Uterus (tissue), 4 donors: ENCODE measurements around the gene PTPRQ. TPM values are rescaled to one million over a fixed set of nuclear protein-coding genes. Genes with fewer than 3 reads are reported as not detected.

ENCODE experiments used
- DNase-seq, 2 donors: peaks; one replicate each; pipeline ENCODE4 v3.0.0-alpha.2; 2019 to 2020
- H3K27ac ChIP-seq, 2 donors: fragments of 200-600 bp; sonication (generic); 1 replicate in 1 of 2; 2 replicates in 1 of 2; pipeline ENCODE4 v1.5.1; 2016 to 2018
- H3K27me3 ChIP-seq, 2 donors: fragments of 200-600 bp; sonication (generic); one replicate each; pipeline ENCODE4 v1.5.1; 2018 to 2019; ENCODE audit warnings: control low read depth in 1 of 2
- H3K36me3 ChIP-seq, 2 donors: fragments of 200-600 bp; sonication (generic); one replicate each; pipeline ENCODE4 v1.5.1; 2019; ENCODE audit warnings: control low read depth in 1 of 2
- H3K4me1 ChIP-seq, 2 donors: fragments of 200-600 bp; sonication (generic); one replicate each; pipeline ENCODE4 v1.5.1; 2018 to 2019; ENCODE audit warnings: control low read depth in 1 of 2
- H3K4me3 ChIP-seq, 2 donors: fragments of 200-600 bp; sonication (generic); 1 replicate in 1 of 2; 2 replicates in 1 of 2; pipeline ENCODE4 v1.5.1; 2018 to 2019; ENCODE audit warnings: mild to moderate bottlenecking in 1 of 2
- H3K9me3 ChIP-seq, 2 donors: fragments of 200-600 bp; sonication (generic); one replicate each; pipeline ENCODE4 v1.5.1; 2019; ENCODE audit warnings: control low read depth in 1 of 2
- POLR2A ChIP-seq, 2 donors: fragments of 450-650 bp; IDR thresholded peaks; one replicate each; pipeline ENCODE4 v1.6.1; 2016; ENCODE audit warnings: antibody characterized with exemption in 2 of 2, mild to moderate bottlenecking in 1 of 2, moderate library complexity in 1 of 2
- intact Hi-C: fragments of 100-400 bp; cut with DNase I; formaldehyde crosslinking; loops from one replicate; pipeline ENCODE4 v1.15.1; 2023; ENCODE audit warnings: low total_unique reads
- total RNA-seq, 4 donors: library from RNA; depleted of rRNA in 3 of 4; stranded (reverse); fragments of >200 nt in 3 of 4; gene quantifications; one replicate each; pipeline versions ENCODE4 v1.1.0 to v1.2.4, GENCODE V29; 2014 to 2023
- TF ChIP-seq, protein P1 (sequence below), 4 experiments: fragments of 200-600 bp in 2 of 4; fragments of 450-650 bp in 2 of 4; sonication (generic) in 2 of 4; IDR thresholded peaks; one replicate each; pipeline ENCODE4 v1.5.1; 2016 to 2019; ENCODE audit warnings: antibody characterized with exemption in 4 of 4, mild to moderate bottlenecking in 2 of 4, moderate library complexity in 1 of 4
- donor health status: DM: yes; HTN: yes; CAD: no.

PTPRQ gene
- total RNA-seq, 4 donors from 2014 or later = 0.29 to 1.3 (median 1.0) TPM; not detected in 1

DNA sequence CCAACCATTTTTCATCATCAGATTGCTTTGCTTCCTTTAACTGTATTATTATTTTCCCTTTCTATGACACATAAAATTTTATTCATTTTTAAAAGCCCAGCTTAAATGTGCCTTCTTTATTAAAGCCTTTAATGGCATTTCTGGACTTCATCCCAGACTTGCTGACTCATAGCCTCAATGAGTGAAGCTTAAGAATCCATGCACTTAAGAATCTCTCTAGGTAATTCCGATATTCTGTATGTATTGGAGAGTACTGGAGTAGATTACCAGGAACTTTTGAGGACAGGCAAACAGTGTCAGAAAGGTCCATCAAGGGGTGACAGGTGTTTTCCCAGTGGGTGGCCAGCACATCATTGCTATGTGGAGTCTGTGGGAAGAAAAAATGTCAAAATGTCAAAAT lies 107.9 kb downstream of the PTPRQ start:
- DNase-seq = peak in 1 of 2 donors; percentile 16
- intact Hi-C loops = no loop called here
- Histone ChIP-seq H3K4me1 (no peaks in the 10 kb centered on the region), H3K9me3 (no peaks in the 10 kb centered on the region), H3K27me3 (no peaks in the 10 kb centered on the region), H3K4me3 (no peak overlapping the region), H3K27ac (no peak overlapping the region), H3K36me3 (no peaks in the 10 kb centered on the region)
- TF ChIP-seq, protein P1, sequence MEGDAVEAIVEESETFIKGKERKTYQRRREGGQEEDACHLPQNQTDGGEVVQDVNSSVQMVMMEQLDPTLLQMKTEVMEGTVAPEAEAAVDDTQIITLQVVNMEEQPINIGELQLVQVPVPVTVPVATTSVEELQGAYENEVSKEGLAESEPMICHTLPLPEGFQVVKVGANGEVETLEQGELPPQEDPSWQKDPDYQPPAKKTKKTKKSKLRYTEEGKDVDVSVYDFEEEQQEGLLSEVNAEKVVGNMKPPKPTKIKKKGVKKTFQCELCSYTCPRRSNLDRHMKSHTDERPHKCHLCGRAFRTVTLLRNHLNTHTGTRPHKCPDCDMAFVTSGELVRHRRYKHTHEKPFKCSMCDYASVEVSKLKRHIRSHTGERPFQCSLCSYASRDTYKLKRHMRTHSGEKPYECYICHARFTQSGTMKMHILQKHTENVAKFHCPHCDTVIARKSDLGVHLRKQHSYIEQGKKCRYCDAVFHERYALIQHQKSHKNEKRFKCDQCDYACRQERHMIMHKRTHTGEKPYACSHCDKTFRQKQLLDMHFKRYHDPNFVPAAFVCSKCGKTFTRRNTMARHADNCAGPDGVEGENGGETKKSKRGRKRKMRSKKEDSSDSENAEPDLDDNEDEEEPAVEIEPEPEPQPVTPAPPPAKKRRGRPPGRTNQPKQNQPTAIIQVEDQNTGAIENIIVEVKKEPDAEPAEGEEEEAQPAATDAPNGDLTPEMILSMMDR (IDR thresholded peaks at IDR 0.05) = no peak
- TF ChIP-seq POLR2A (IDR thresholded peaks at IDR 0.05) = no peak

DNA sequence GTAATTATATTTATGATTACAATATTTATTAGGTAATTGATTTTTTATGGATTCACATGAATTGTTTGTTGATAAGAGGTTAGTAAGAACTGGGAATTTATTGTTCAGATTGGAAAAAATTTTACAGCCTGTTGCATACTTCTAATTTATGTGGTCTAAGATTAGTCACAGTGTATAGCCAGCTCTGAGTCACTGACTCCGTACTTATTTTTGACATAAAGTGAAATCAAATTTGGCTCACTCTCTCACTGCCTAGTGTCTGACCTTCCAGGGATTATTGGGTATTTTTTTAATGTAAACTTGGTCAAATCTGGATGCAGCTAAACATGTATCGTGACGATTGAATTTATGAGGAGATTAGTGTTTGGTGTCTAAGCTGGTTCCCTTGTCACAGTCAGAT lies 109.3 kb downstream of the PTPRQ start:
- no peak for TF ChIP-seq POLR2A (IDR thresholded peaks at IDR 0.05)
- TF ChIP-seq, protein P1 (IDR thresholded peaks at IDR 0.05) = no peak

DNA sequence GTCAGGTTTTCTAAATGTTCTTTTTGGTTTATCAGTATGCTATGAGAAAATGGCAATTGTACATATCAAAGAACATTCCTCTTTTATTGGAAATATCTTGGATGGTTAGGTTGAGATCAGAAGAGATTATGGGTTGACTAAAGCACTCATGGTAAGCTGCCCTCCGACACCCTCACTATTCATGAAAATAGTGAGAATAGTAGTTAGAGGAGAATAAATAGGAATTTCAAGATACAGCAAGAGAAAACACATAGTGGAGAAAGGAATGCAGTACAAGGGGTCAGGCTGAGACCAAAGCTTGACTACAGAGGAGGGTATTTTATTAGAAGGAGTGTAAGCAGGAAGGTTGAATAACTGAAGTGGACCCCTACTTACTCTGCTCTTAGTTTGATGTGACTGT lies 112.5 kb downstream of the PTPRQ start:
- intact Hi-C loops = no loop called here
- DNase-seq = no peak
- H3K9me3 ChIP-seq = no peaks in the 10 kb centered on the region
- no peak overlapping the region for H3K4me3 ChIP-seq
- H3K4me1 ChIP-seq = no peaks in the 10 kb centered on the region
- no peak overlapping the region for H3K27ac ChIP-seq
- no peaks in the 10 kb centered on the region for H3K27me3 ChIP-seq
- TF ChIP-seq, protein P1 (IDR thresholded peaks at IDR 0.05) = no peak
- H3K36me3 ChIP-seq = no peaks in the 10 kb centered on the region

More for the DNA sequence above, 109.3 kb downstream of the PTPRQ start:
- Histone ChIP-seq H3K4me3 (no peak overlapping the region), H3K27ac (no peak overlapping the region), H3K27me3 (no peaks in the 10 kb centered on the region), H3K9me3 (no peaks in the 10 kb centered on the region), H3K36me3 (no peaks in the 10 kb centered on the region), H3K4me1 (no peaks in the 10 kb centered on the region)
- intact Hi-C loops = no loop called here
- DNase-seq = no peak

DNA sequence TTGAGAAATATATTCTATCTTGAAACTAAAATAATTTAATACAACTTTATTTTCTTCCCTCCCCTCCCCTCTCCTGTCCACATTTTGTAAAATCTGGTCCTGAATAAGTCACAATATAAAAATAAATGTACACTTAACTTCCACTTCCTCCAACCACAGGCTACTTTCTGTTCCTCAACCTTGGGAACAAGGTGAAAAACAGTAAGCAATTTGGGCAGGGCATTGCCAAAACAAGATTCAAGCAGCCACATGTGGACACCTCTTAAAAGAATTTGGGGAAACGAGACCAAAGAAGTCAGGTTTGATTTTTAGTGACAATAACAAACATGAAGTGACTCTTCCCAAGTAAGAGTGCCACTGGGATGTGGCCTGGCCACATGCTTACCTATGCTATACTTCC lies 115.7 kb downstream of the PTPRQ start:
- H3K27me3 ChIP-seq = no peaks in the 10 kb centered on the region
- no peaks in the 10 kb centered on the region for H3K9me3 ChIP-seq
- TF ChIP-seq POLR2A (IDR thresholded peaks at IDR 0.05) = no peak
- TF ChIP-seq, protein P1 (IDR thresholded peaks at IDR 0.05) = no peak
- H3K27ac ChIP-seq = no peak overlapping the region
- no peaks in the 10 kb centered on the region for H3K36me3 ChIP-seq
- no peak for DNase-seq
- no peaks in the 10 kb centered on the region for H3K4me1 ChIP-seq
- intact Hi-C loops = no loop called here
- no peak overlapping the region for H3K4me3 ChIP-seq

DNA sequence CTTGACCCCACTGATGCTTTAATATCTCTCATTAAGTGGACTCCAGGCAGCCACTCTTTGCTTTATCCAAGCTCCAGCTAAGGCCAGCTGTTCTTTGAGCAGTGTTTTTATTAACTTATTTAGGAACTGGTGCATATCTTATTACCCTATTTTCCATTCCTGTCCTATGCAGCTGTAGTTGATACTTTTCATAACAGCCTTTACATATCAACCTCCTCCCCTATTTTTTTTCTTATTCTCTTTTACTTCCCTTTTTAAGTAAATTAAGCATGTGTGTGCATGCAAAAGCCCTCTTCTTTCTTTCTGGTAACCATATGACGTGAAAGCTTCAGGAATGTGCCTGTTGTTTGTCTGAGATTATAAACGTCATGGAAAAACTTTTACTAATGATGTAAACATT lies 121.2 kb downstream of the PTPRQ start:
- Histone ChIP-seq H3K36me3 (no peaks in the 10 kb centered on the region), H3K27me3 (no peaks in the 10 kb centered on the region), H3K4me3 (no peak overlapping the region), H3K27ac (no peak overlapping the region), H3K9me3 (no peaks in the 10 kb centered on the region), H3K4me1 (no peaks in the 10 kb centered on the region)
- intact Hi-C loops = no loop called here
- TF ChIP-seq, protein P1 (IDR thresholded peaks at IDR 0.05) = no peak
- TF ChIP-seq POLR2A (IDR thresholded peaks at IDR 0.05) = no peak
- no peak for DNase-seq
